GM12878 (cell line): Measurements from ENCODE around the gene ABCA4.

Experiments used
- NRF1 ChIP-seq: conservative IDR thresholded peaks from 2 replicates; pipeline ENCODE4 v1.6.1; 2011; ENCODE audit warnings: mild to moderate bottlenecking, low read depth, low read length, improper control_type of control experiment
- PML ChIP-seq: IDR thresholded peaks from 2 replicates; pipeline ENCODE4 v1.6.1; 2012; ENCODE audit warnings: low read length, inconsistent platforms
- SMC3 ChIP-seq: IDR thresholded peaks from 2 replicates; pipeline ENCODE4 v1.6.1; 2011; ENCODE audit warnings: low read length, improper control_type of control experiment, borderline replicate concordance
- ZNF217 ChIP-seq: fragments of 450-650 bp; IDR thresholded peaks from 2 replicates; pipeline ENCODE4 v1.6.1; 2017; ENCODE audit warnings: antibody characterized with exemption, mild to moderate bottlenecking

- no peak for TF ChIP-seq SMC3
- no peak for TF ChIP-seq ZNF217
- no peak for TF ChIP-seq NRF1
- no peak for TF ChIP-seq PML
Measured at GRCh38 chr1:94079989-94080388, 41.0 kb downstream of the ABCA4 start.
